ENCODE measurements around the gene IER3.

IER3 gene

DNA sequence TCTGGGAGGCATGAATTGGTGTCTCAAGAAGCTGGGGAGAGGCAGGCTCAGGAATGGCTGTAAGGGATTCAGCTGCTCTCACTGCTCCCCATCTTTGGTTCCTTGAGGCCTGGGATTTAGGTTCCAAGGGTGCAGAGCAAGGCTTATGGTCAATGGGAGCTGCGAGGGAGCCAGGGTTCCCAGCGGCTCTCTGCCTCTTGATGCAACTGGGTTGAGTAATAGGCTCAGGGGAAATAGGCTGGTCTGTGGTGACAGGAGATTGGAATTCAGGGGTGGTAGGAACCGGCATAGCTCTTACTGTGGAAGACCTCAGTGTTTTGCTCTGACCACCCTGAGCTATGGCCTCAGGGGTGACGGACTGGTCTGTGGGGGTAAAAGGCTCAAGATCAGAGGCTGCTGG lies 40.5 kb downstream of the IER3 start:
- DNase-seq, result no peak

DNA sequence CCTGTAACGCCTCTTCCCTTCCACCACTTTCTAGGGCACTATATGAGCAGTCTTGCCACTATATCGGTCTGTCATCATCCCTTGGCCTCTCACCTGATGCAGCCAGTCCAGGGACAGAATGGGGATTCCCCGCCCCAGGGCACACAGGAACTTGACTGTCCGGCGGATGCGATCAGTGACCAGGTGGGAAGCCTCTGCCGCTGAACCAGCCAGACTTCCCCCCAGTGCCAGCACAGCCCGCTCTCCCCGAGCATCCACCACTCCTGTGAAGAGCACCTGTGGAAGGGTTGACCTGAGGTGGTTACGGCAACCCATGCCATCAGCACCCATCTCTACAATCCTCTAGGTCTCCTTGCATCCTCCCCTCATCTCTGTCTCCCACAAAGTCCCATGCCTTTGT lies 41.3 kb downstream of the IER3 start:
- no peak for DNase-seq

DNA sequence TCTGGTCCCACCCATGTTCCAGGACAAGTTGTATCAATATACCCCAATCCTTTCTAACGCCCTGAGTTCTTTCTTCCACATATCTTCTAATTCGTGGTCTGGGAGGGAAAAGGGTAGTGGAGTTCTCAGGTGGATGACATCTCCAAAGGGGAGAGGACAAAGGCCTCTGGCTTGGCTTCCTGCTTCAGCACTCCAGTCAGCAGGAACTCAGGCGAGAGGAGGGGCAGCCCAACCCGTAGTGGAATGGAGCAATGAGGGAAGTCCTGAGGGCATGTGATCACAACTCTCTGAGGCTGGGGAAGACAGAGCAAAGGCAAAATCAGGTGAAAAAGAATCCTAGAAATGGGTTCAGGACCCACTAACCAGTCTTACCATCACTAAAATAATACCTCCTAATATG lies 44.0 kb downstream of the IER3 start:
- no peak for DNase-seq

DNA sequence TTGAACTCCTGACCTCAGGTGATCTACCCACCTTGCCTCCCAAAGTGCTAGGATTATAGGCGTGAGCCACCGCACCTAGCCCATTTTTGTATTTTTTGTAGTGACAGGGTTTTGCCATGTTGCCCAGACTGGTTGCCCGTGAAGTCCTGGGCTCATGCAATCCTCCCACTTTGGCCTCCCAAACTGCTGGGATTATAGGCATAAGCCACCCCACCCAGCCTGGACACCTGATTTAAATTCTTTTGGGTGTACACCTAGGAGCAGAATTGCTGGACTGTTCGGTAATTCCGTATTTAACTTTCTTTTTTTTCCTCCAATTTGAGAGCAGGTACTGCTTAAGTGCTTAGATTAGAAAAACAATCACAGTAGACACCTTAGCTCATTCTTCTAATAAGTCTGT lies 47.9 kb downstream of the IER3 start:
- no peak for DNase-seq
